Stimulated activated naive B cell treated with anti-CD40 and anti-IgM and Interleukin-4, amounts not matched to agents 10 μg/mL and 1 μg/mL and 100 μg/mL, for 72 hours (primary cell): ENCODE measurements around the gene PPP1R1C.

Experiments used
- ATAC-seq, 2 donors: fragments of 150-1000 bp; cut with Tn5 transposase; replicated peaks; 2 replicates each; pipeline ENCODE4 v1.10.0; 2021; ENCODE audit warnings: moderate library complexity in 1 of 2
- DNase-seq: peaks from one replicate; pipeline ENCODE4 v3.0.0; 2021
- H3K27ac Mint-ChIP-seq: one replicate; pipeline ENCODE4 v1.8.0; 2022; ENCODE audit warnings: mild to moderate bottlenecking, mixed read lengths
- H3K27me3 Mint-ChIP-seq, 2 donors: one replicate each; pipeline ENCODE4 v1.8.0; 2022; ENCODE audit warnings: mixed read lengths in 2 of 2
- H3K36me3 Mint-ChIP-seq, 2 donors: one replicate each; pipeline ENCODE4 v1.8.0; 2022; ENCODE audit warnings: mixed read lengths in 2 of 2, mild to moderate bottlenecking in 1 of 2
- H3K4me1 Mint-ChIP-seq, 2 donors: one replicate each; pipeline ENCODE4 v1.8.0; 2022; ENCODE audit warnings: mixed read lengths in 2 of 2, mild to moderate bottlenecking in 1 of 2
- H3K4me3 Mint-ChIP-seq, 2 donors: one replicate each; pipeline ENCODE4 v1.8.0; 2022; ENCODE audit warnings: mild to moderate bottlenecking in 2 of 2, mixed read lengths in 2 of 2, moderate library complexity in 1 of 2
- H3K9me3 Mint-ChIP-seq, 2 donors: one replicate each; pipeline ENCODE4 v1.8.0; 2022; ENCODE audit warnings: mixed read lengths in 2 of 2, mild to moderate bottlenecking in 1 of 2

PPP1R1C gene

DNA sequence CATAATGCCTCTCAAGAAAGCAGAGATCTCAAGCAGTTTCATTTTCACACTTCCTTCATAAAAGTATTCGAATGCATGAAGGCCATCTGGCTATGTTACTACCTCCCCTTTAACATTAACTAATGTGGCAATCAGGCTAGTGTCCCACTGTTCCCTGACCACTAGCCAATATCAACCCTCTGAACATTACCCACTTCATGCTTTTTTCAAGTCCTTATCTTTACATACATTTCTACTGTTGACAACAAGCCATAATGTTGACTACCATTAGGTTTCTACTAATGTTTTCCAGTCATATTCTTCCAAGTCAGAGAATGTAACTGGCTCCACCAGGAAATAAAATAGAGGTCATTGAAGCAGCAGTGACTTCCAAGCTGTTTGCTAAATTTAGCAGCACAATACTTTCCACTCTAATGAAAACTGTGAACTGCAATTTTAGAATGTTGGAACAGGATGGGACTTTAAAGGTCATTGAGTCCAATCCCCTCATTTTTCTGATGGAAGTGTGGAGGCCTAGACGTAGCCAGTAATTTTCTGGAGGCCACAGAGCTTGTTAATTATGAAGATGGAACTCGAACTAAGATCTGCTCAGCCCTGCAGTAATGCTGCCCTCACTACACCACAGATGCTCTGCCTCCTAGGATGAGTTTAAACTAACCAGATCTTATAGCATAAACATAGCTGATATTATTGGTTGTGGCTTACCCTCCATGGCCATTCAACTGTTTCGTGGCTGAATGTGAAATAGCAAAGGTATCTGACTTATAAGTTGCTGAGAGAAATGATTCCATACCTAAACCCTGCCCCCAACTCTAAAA lies 630 bp upstream of the PPP1R1C start:
- no peaks in the 10 kb centered on the region for H3K27me3 Mint-ChIP-seq
- DNase-seq = no peak
- no peak overlapping the region for H3K4me3 Mint-ChIP-seq
- H3K36me3 Mint-ChIP-seq = no peaks in the 10 kb centered on the region
- H3K9me3 Mint-ChIP-seq = no peaks in the 10 kb centered on the region
- no peak overlapping the region for H3K27ac Mint-ChIP-seq
- H3K4me1 Mint-ChIP-seq = peaks cover 6 to 22% of the 10 kb centered on the region in 2 donors
- peak; percentile 68 to 72 for ATAC-seq

GRCh38 chr2:181988154-181988924 lies 2.7 kb downstream of the PPP1R1C start:
- no peaks in the 10 kb centered on the region for H3K27me3 Mint-ChIP-seq
- no peak overlapping the region for H3K4me3 Mint-ChIP-seq
- H3K27ac Mint-ChIP-seq = no peak overlapping the region
- ATAC-seq (no peak), DNase-seq (no peak)
- H3K9me3 Mint-ChIP-seq = no peaks in the 10 kb centered on the region
- H3K4me1 Mint-ChIP-seq = peaks cover 16 to 53% of the 10 kb centered on the region in 2 donors
- H3K36me3 Mint-ChIP-seq = no peaks in the 10 kb centered on the region

DNA sequence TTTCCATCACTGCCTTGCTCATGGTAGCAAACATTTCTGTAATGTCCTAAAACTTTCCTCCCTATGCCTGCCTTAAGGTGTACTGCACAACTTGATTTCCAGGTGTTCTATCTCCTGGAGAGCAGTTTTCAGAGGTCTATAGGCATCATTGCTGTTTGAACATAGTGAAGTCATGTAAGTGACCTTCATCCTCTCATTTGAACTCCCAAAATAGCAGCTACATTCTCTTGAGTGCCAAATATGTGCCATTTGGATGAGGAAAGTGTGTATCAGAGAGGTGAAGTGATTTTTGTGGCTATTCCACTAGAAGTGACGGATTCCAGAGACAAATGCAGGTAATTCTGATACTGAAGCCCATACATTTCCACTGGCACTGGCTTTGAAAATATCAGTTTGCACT lies 3.4 kb downstream of the PPP1R1C start:
- Mint-ChIP-seq H3K4me3 (no peak overlapping the region), H3K27me3 (no peaks in the 10 kb centered on the region), H3K27ac (no peak overlapping the region), H3K4me1 (peaks cover 16 to 53% of the 10 kb centered on the region in 2 donors), H3K36me3 (no peaks in the 10 kb centered on the region), H3K9me3 (no peaks in the 10 kb centered on the region)
- DNase-seq = no peak
- no peak for ATAC-seq

DNA sequence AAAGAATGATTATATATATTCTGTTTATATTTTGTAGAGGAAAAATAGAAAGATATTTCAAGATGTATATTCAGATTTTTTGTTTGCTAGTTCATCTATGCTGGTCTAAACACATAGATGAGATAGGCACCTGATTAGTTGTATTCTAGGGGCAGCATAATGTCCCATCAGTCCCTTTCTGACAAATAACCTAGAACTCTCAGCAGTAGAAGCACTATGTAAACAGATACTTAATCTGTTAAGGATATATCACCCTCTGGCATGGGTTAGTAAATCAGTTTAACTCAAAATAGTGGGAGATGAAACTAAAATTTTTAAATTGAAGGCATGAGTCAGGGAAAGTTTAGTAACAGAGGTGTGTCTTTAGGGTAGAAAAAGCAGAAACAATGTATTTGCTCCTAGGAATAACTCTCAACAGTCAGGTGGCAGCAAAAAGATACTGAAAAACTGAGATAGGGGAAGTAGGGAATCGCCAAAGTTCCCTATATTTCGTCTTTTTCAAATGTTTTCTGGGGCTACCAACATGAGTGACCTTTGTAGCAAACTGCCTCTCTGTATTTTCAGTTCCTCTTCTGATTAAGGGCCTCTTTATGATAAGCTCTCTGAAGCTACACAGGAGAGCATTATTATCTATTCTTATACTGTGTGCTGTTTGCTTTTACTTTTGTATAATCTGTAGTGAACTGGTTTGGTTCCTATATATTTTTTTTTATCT lies 5.7 kb downstream of the PPP1R1C start:
- ATAC-seq = peak; percentile 94 to 95
- no peaks in the 10 kb centered on the region for H3K9me3 Mint-ChIP-seq
- H3K4me3 Mint-ChIP-seq = peak overlapping the region in 1 of 2 donors; percentile 39
- no peaks in the 10 kb centered on the region for H3K27me3 Mint-ChIP-seq
- peaks cover 12 to 48% of the 10 kb centered on the region in 2 donors for H3K4me1 Mint-ChIP-seq
- H3K27ac Mint-ChIP-seq = no peak overlapping the region
- DNase-seq = peak; percentile 20
- H3K36me3 Mint-ChIP-seq = no peaks in the 10 kb centered on the region

GRCh38 chr2:181992776-181993175 lies 7.1 kb downstream of the PPP1R1C start:
- ATAC-seq (peak; percentile 73 to 75), DNase-seq (no peak)
- H3K27ac Mint-ChIP-seq = no peak overlapping the region
- H3K36me3 Mint-ChIP-seq = no peaks in the 10 kb centered on the region
- H3K9me3 Mint-ChIP-seq = no peaks in the 10 kb centered on the region
- peaks cover 14 to 48% of the 10 kb centered on the region in 2 donors for H3K4me1 Mint-ChIP-seq
- H3K27me3 Mint-ChIP-seq = no peaks in the 10 kb centered on the region
- peak overlapping the region; percentile 22 to 29 for H3K4me3 Mint-ChIP-seq

GRCh38 chr2:181995289-181995688 lies 9.6 kb downstream of the PPP1R1C start:
- Mint-ChIP-seq H3K4me1 (peaks cover 17 to 41% of the 10 kb centered on the region in 2 donors), H3K4me3 (no peak overlapping the region), H3K27me3 (no peaks in the 10 kb centered on the region), H3K27ac (no peak overlapping the region), H3K9me3 (no peaks in the 10 kb centered on the region), H3K36me3 (no peaks in the 10 kb centered on the region)
- ATAC-seq = peak in 1 of 2 donors; percentile 19
- DNase-seq = no peak

GRCh38 chr2:181998041-181998835 lies 12.6 kb downstream of the PPP1R1C start:
- ATAC-seq (no peak), DNase-seq (no peak)
- Mint-ChIP-seq H3K27me3 (no peaks in the 10 kb centered on the region), H3K36me3 (no peaks in the 10 kb centered on the region), H3K4me1 (peaks cover 7 to 12% of the 10 kb centered on the region in 2 donors), H3K27ac (no peak overlapping the region), H3K9me3 (no peaks in the 10 kb centered on the region), H3K4me3 (no peak overlapping the region)

DNA sequence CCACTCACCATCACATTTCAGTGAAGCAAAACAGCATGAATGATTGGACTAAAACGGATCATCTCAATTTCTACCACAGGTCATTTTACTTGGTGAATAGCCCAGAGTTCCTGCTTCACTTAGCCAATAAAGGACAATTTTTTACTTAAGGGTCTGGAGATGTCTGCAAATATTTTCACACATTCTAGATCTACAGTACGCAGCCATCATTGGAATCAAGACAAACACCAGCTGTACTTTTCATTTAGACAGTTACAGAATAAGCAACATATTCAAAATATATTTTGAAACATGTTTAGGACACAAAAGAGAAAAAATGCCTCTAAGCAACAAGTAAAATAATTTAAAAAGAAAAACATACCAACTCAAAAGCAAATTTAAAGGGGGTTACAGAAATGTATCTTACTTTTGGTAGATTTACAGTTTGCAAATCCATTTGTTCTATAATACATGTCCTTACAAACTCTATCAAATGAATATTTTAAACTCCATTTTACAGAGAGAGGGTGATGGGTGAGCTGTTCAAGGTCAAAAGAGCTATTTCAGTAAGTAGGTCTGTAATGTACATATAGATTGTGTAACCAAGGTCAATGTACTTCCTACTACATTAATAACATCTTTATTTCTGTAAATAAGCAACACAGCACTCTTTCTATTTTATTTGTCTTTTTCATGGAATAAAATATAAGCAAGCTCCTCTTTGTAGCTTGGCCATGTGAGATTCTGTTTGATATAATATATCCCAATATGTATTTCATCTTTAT lies 13.4 kb downstream of the PPP1R1C start:
- H3K9me3 Mint-ChIP-seq = no peaks in the 10 kb centered on the region
- H3K27ac Mint-ChIP-seq = no peak overlapping the region
- H3K36me3 Mint-ChIP-seq = no peaks in the 10 kb centered on the region
- H3K4me1 Mint-ChIP-seq = peaks cover 7 to 12% of the 10 kb centered on the region in 2 donors
- no peak for DNase-seq
- ATAC-seq = no peak
- peaks cover 0 to under 1% of the 10 kb centered on the region in 2 donors for H3K27me3 Mint-ChIP-seq
- H3K4me3 Mint-ChIP-seq = no peak overlapping the region

DNA sequence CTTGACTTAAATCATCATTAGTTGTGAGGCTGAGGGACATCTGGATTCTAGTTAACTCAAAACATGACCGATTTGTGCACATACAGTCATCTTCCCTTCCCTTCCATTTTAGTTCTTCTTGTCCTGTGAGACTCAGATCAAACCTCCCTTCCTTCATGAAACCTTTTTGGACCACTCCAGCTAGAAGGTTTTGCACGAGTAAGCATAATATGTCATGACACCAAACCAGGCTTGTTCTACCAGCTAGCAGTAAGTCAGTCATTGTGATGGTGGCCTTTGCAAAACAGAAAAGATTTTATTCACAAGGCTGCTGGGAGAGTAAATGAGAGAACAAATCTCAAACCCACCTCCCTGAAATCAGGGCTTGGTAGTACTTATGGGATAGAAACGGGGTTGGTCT lies 14.3 kb downstream of the PPP1R1C start:
- no peaks in the 10 kb centered on the region for H3K36me3 Mint-ChIP-seq
- DNase-seq = no peak
- H3K27ac Mint-ChIP-seq = no peak overlapping the region
- ATAC-seq = no peak
- no peaks in the 10 kb centered on the region for H3K9me3 Mint-ChIP-seq
- H3K4me3 Mint-ChIP-seq = no peak overlapping the region
- H3K27me3 Mint-ChIP-seq = peaks cover 0 to 6% of the 10 kb centered on the region in 2 donors
- H3K4me1 Mint-ChIP-seq = peaks cover 7% of the 10 kb centered on the region in 2 donors

- H3K27me3 Mint-ChIP-seq = peaks cover 0 to 6% of the 10 kb centered on the region in 2 donors
- DNase-seq (no peak), ATAC-seq (no peak)
- H3K9me3 Mint-ChIP-seq = no peaks in the 10 kb centered on the region
- H3K4me3 Mint-ChIP-seq = no peak overlapping the region
- no peaks in the 10 kb centered on the region for H3K36me3 Mint-ChIP-seq
- H3K4me1 Mint-ChIP-seq = no peaks in the 10 kb centered on the region
- H3K27ac Mint-ChIP-seq = no peak overlapping the region
Measured at GRCh38 chr2:182004945-182005520, 19.4 kb downstream of the PPP1R1C start.

DNA sequence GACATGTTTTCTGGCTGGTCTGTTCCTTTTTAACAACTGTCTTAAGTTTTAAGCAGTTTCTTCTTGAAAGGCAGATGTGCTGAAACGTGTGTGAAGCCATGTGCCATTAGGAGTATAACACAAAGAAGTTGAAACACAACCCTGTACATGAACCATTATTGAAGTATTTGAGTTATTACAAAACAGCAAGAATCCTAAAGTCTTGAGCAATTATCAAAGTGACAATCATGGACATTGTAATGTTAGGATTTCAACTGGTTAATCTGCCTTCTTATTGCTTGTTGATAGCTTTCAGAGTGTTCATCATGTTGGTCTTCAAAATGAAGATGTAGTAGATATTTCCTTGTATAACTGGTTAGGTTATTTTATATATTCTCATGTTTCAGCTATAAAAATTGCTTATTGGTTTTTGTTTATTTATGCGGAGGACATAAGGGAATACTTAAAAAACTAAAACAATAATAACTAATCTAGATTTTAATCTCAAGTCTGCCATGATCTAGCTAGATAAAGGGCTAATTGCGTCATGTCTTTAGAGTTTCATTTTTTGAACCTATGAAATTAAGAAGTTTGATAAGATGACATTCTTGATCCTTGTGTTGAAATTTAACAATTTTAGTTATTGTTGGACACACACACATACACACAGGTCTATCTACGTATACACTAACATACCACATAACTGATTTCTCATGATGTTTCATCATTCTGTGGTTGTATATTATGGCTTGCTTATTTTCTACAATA lies 21.1 kb downstream of the PPP1R1C start:
- DNase-seq (no peak), ATAC-seq (no peak)
- Mint-ChIP-seq H3K36me3 (peaks cover 0 to 3% of the 10 kb centered on the region in 2 donors), H3K4me1 (no peaks in the 10 kb centered on the region), H3K4me3 (no peak overlapping the region), H3K27me3 (peaks cover 6 to 11% of the 10 kb centered on the region in 2 donors), H3K9me3 (peaks cover 4 to 8% of the 10 kb centered on the region in 2 donors), H3K27ac (no peak overlapping the region)

- peaks cover 2 to 5% of the 10 kb centered on the region in 2 donors for H3K36me3 Mint-ChIP-seq
- ATAC-seq = peak; percentile 39 to 52
- H3K27ac Mint-ChIP-seq = no peak overlapping the region
- H3K4me3 Mint-ChIP-seq = no peak overlapping the region
- DNase-seq = no peak
- H3K27me3 Mint-ChIP-seq = peaks cover 14 to 17% of the 10 kb centered on the region in 2 donors
- no peaks in the 10 kb centered on the region for H3K4me1 Mint-ChIP-seq
- H3K9me3 Mint-ChIP-seq = peaks cover 24 to 34% of the 10 kb centered on the region in 2 donors
Measured at GRCh38 chr2:182014284-182014683, 28.6 kb downstream of the PPP1R1C start.
